Keratinocyte (primary cell): ENCODE data around the gene ATL3.
A peak's percentile ranks its signal among the peaks of the same experiment; 100 is the strongest.

Experiments used
- EZH2 ChIP-seq: IDR thresholded peaks from one replicate; pipeline ENCODE4 v1.6.1; 2012; ENCODE audit warnings: inconsistent platforms, mild to moderate bottlenecking, low read length, moderate library complexity
- TF ChIP-seq, protein P1 (sequence below), 3 experiments: IDR thresholded peaks in 1 of 3; conservative IDR thresholded peaks in 1 of 3; optimal IDR thresholded peaks in 1 of 3; 2 replicates in 2 of 3; 3 replicates in 1 of 3; pipeline versions ENCODE3 to v1.5.1; 2011; ENCODE audit warnings: low read length in 3 of 3, mild to moderate bottlenecking in 3 of 3, moderate library complexity in 2 of 3, control low read depth in 1 of 3, inconsistent platforms in 1 of 3; ENCODE audit not compliant: insufficient read depth in 2 of 3; ENCODE audit errors: extremely low read depth in 1 of 3

DNA sequence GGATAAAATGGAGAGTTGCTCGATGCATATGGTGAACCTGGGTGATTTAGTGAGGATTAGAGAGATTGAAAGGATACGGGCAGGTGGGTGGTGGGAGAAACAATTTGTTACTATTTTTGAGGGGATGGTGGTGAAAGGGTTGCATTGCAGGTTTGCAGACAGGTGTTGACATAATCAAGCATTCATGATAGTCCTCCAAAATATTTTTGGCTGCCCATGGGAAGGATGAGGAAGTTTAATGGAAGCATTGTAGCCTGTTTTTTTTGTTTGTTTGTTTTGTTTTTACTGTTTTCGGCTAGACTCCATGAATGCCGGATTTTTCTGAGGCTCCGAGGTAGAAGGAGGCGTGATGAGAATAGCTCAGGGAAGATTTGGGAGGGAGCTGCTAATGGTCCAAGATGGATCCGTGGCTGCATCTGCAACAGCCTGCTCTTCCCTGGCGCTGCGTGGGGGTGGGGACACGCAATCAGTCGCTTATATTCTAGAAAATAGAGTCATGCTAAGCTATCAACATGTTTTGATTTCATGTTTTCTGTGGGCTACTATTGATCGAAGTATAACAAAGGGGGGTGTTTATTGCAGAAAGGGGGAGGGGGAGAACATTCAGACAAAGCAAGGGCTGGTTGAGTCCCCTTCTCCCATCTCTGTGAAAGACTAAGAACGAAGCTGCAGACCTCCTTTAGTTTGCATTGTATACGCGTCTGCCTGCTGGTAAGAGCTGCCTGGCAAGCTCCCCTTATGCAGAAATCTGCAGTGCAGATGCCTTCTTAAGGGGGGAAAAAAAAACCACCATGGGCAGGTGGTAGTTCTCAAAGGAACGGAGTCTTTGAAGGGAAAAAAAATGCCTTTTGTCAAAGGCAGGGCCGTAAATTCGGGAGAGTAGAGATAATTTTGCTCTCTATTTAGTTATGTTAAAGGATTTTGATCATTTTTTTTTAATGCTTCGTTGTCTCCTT lies 11.2 kb upstream of the ATL3 start:
- TF ChIP-seq, protein P1, sequence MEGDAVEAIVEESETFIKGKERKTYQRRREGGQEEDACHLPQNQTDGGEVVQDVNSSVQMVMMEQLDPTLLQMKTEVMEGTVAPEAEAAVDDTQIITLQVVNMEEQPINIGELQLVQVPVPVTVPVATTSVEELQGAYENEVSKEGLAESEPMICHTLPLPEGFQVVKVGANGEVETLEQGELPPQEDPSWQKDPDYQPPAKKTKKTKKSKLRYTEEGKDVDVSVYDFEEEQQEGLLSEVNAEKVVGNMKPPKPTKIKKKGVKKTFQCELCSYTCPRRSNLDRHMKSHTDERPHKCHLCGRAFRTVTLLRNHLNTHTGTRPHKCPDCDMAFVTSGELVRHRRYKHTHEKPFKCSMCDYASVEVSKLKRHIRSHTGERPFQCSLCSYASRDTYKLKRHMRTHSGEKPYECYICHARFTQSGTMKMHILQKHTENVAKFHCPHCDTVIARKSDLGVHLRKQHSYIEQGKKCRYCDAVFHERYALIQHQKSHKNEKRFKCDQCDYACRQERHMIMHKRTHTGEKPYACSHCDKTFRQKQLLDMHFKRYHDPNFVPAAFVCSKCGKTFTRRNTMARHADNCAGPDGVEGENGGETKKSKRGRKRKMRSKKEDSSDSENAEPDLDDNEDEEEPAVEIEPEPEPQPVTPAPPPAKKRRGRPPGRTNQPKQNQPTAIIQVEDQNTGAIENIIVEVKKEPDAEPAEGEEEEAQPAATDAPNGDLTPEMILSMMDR (optimal IDR thresholded peaks at IDR 0.05 in 1 of 3, IDR thresholded peaks at IDR 0.05 in 1 of 3, conservative IDR thresholded peaks at IDR 0.05 in 1 of 3; ENCODE audit: extremely low read depth in 1 of 3, insufficient read depth in 2 of 3, low read length in 3 of 3): peak in 2 of 3 experiments; percentile 17 to 36
- no peak for TF ChIP-seq EZH2
